H1 (cell line): ENCODE data around the gene NEU2. TPM values are rescaled to one million over a fixed set of nuclear protein-coding genes. Genes with fewer than 3 reads are reported as not detected.

Experiments used
- CTCF ChIA-PET: fragments of 300-600 bp; sonication (Branson Sonifier 250); formaldehyde crosslinking; loops from one replicate; lab custom pipeline; 2021; ENCODE audit not compliant: partially characterized antibody; lab: Charles Lee
- POLR2A ChIA-PET: fragments of 300-600 bp; sonication (Branson Sonifier 250); formaldehyde crosslinking; loops from one replicate; lab custom pipeline; 2021; ENCODE audit warnings: inconsistent platforms; ENCODE audit not compliant: partially characterized antibody; lab: Charles Lee
- DNase-seq, 2 experiments: peaks; one replicate each; pipeline versions ENCODE4 v3.0.0 to v3.0.0-alpha.2; 2010 to 2022; ENCODE audit warnings: low spot score in 2 of 2, low read depth in 1 of 2, mixed read lengths in 1 of 2
- FAIRE-seq: peaks from 2 replicates; lab custom pipeline; 2011; peaks lifted over from hg19 to GRCh38; lab: Jason Lieb, UNC
- H2AFZ ChIP-seq: 2 replicates; pipeline ENCODE4 v1.8.1; 2012; ENCODE audit warnings: low read length, inconsistent platforms
- H2AK5ac ChIP-seq: 2 replicates; pipeline ENCODE4 v1.6.1; 2013; ENCODE audit warnings: low read depth, low read length
- H2BK120ac ChIP-seq: replicated peaks from 2 replicates; pipeline ENCODE3; 2013; ENCODE audit warnings: low read depth, low read length, inconsistent platforms
- H2BK12ac ChIP-seq: 2 replicates; pipeline ENCODE4 v1.6.1; 2013; ENCODE audit warnings: low read depth, low read length
- H2BK15ac ChIP-seq: 2 replicates; pipeline ENCODE4 v1.6.1; 2013; ENCODE audit warnings: low read length
- H2BK20ac ChIP-seq: 2 replicates; pipeline ENCODE4 v1.6.1; 2013; ENCODE audit warnings: low read length
- H2BK5ac ChIP-seq: 2 replicates; pipeline ENCODE4 v1.6.1; 2013; ENCODE audit warnings: low read depth, low read length
- H3K14ac ChIP-seq: 2 replicates; pipeline ENCODE4 v1.6.1; 2013; ENCODE audit warnings: inconsistent platforms; ENCODE audit not compliant: insufficient read length
- H3K18ac ChIP-seq: 2 replicates; pipeline ENCODE4 v1.6.1; 2013; ENCODE audit warnings: low read length; ENCODE audit errors: extremely low read depth
- H3K23ac ChIP-seq: 2 replicates; pipeline ENCODE4 v1.6.1; 2013; ENCODE audit warnings: inconsistent platforms; ENCODE audit not compliant: insufficient read length
- H3K23me2 ChIP-seq: 2 replicates; pipeline ENCODE4 v1.6.1; 2013; ENCODE audit warnings: low read depth, low read length
- H3K27ac ChIP-seq: 2 replicates; pipeline ENCODE4 v1.6.1; 2011; ENCODE audit warnings: low read depth, low read length, inconsistent platforms
- H3K27me3 ChIP-seq, 4 experiments: replicated peaks in 1 of 4; 1 replicate in 1 of 4; 2 replicates in 3 of 4; pipeline versions ENCODE4 v1.6.1 to v1.8.1; 2011 to 2013; ENCODE audit warnings: low read length in 3 of 4, mild to moderate bottlenecking in 3 of 4, inconsistent platforms in 2 of 4, mixed read lengths in 2 of 4, moderate library complexity in 1 of 4; ENCODE audit not compliant: control insufficient read depth in 3 of 4, insufficient read depth in 3 of 4; ENCODE audit errors: extremely low read depth in 1 of 4
- H3K36me3 ChIP-seq, 4 experiments: 2 replicates each; pipeline versions ENCODE4 v1.6.1 to v1.8.1; 2011 to 2013; ENCODE audit warnings: mild to moderate bottlenecking in 4 of 4, low read length in 3 of 4, moderate library complexity in 2 of 4, control low read depth in 1 of 4, inconsistent platforms in 1 of 4; ENCODE audit not compliant: insufficient read depth in 4 of 4, control insufficient read depth in 2 of 4
- H3K4ac ChIP-seq: replicated peaks from 2 replicates; pipeline ENCODE3; 2013; ENCODE audit warnings: low read length, low read depth, mixed read lengths, inconsistent platforms; ENCODE audit not compliant: insufficient read length
- H3K4me1 ChIP-seq, 4 experiments: replicated peaks in 1 of 4; 1 replicate in 1 of 4; 2 replicates in 3 of 4; pipeline versions ENCODE4 v1.6.1 to v1.8.1; 2011 to 2013; ENCODE audit warnings: low read length in 3 of 4, inconsistent platforms in 2 of 4, mixed read lengths in 1 of 4; ENCODE audit not compliant: insufficient read depth in 4 of 4, control insufficient read depth in 3 of 4
- H3K4me2 ChIP-seq, 2 experiments: 2 replicates each; pipeline versions ENCODE4 v1.6.1 to v1.8.1; 2011 to 2013; ENCODE audit warnings: low read depth in 2 of 2, low read length in 2 of 2, control low read depth in 1 of 2, inconsistent platforms in 1 of 2, mild to moderate bottlenecking in 1 of 2; ENCODE audit not compliant: insufficient read depth in 1 of 2
- H3K4me3 ChIP-seq, 4 experiments: fragments of 200-600, 300-600 bp in 1 of 4; sonication (generic), shearing (Covaris generic), sonication (Bioruptor Twin) in 1 of 4; 2 replicates each; pipeline versions ENCODE4 v1.5.1 to v1.8.1; 2011 to 2016; ENCODE audit warnings: low read length in 4 of 4, low read depth in 3 of 4, control low read depth in 2 of 4, inconsistent platforms in 2 of 4, mild to moderate bottlenecking in 2 of 4, mixed read lengths in 1 of 4, moderate library complexity in 1 of 4; ENCODE audit not compliant: insufficient read depth in 2 of 4; ENCODE audit errors: extremely low read depth in 1 of 4
- H3K56ac ChIP-seq: replicated peaks from 2 replicates; pipeline ENCODE3; 2013; ENCODE audit warnings: low read depth, mild to moderate bottlenecking, mixed read lengths, low read length, inconsistent platforms; ENCODE audit not compliant: insufficient read length
- H3K79me1 ChIP-seq: 2 replicates; pipeline ENCODE4 v1.6.1; 2013; ENCODE audit warnings: low read depth, low read length, control low read depth
- H3K79me2 ChIP-seq, 2 experiments: 2 replicates each; pipeline versions ENCODE4 v1.6.1 to v1.8.1; 2012 to 2013; ENCODE audit warnings: low read length in 2 of 2, mild to moderate bottlenecking in 2 of 2, inconsistent platforms in 1 of 2; ENCODE audit not compliant: insufficient read depth in 2 of 2, control insufficient read depth in 1 of 2
- H3K9ac ChIP-seq, 4 experiments: replicated peaks in 1 of 4; 1 replicate in 1 of 4; 2 replicates in 3 of 4; pipeline versions ENCODE4 v1.6.1 to v1.8.1; 2011 to 2013; ENCODE audit warnings: low read depth in 3 of 4, low read length in 3 of 4, control low read depth in 2 of 4, mild to moderate bottlenecking in 2 of 4, moderate library complexity in 2 of 4, inconsistent platforms in 1 of 4; ENCODE audit errors: extremely low read depth in 1 of 4
- H3K9me3 ChIP-seq, 2 experiments: 2 replicates each; pipeline versions ENCODE4 v1.6.1 to v1.8.1; 2012 to 2013; ENCODE audit warnings: mild to moderate bottlenecking in 2 of 2, moderate library complexity in 2 of 2, control low read depth in 1 of 2, inconsistent platforms in 1 of 2, low read depth in 1 of 2, low read length in 1 of 2, mixed read lengths in 1 of 2; ENCODE audit not compliant: insufficient read depth in 2 of 2
- H4K20me1 ChIP-seq, 2 experiments: replicated peaks in 1 of 2; 2 replicates each; pipeline versions ENCODE3 to v1.8.1; 2011 to 2013; ENCODE audit warnings: inconsistent platforms in 2 of 2, low read length in 2 of 2, mild to moderate bottlenecking in 1 of 2; ENCODE audit not compliant: insufficient read depth in 2 of 2, control insufficient read depth in 1 of 2
- H4K5ac ChIP-seq: 2 replicates; pipeline ENCODE4 v1.6.1; 2013; ENCODE audit warnings: low read length, low read depth, mixed read lengths, inconsistent platforms; ENCODE audit not compliant: insufficient read length
- H4K8ac ChIP-seq: 2 replicates; pipeline ENCODE4 v1.8.0; 2013; ENCODE audit warnings: mild to moderate bottlenecking, moderate library complexity, low read length, inconsistent platforms; ENCODE audit not compliant: insufficient read depth; ENCODE audit errors: extremely low read depth
- H4K91ac ChIP-seq: replicated peaks from 2 replicates; pipeline ENCODE3; 2013; ENCODE audit warnings: low read length, mixed read lengths, inconsistent platforms; ENCODE audit not compliant: insufficient read length
- BCL11A ChIP-seq, 2 experiments: IDR thresholded peaks; one replicate each; pipeline ENCODE4 v1.6.1; 2011; ENCODE audit warnings: low read depth in 2 of 2, low read length in 2 of 2, mild to moderate bottlenecking in 2 of 2
- CHD2 ChIP-seq: IDR thresholded peaks from 2 replicates; pipeline ENCODE4 v1.6.1; 2012; ENCODE audit warnings: low read length, improper control_type of control experiment
- EGR1 ChIP-seq: IDR thresholded peaks from 2 replicates; pipeline ENCODE4 v1.6.1; 2011; ENCODE audit warnings: low read depth, low read length, borderline replicate concordance
- FOSL1 ChIP-seq: IDR thresholded peaks from 2 replicates; pipeline ENCODE4 v1.6.1; 2011; ENCODE audit warnings: mild to moderate bottlenecking, low read depth, low read length, moderate library complexity; ENCODE audit not compliant: insufficient read depth
- GABPA ChIP-seq: IDR thresholded peaks from 2 replicates; pipeline ENCODE4 v1.6.1; 2011; ENCODE audit warnings: mild to moderate bottlenecking, low read length, moderate library complexity, borderline replicate concordance; ENCODE audit not compliant: insufficient read depth
- KDM4A ChIP-seq: IDR thresholded peaks from one replicate; pipeline ENCODE4 v1.7.1; 2012; ENCODE audit warnings: low read depth, mild to moderate bottlenecking, moderate library complexity, low read length, inconsistent platforms; ENCODE audit not compliant: severe bottlenecking
- NANOG ChIP-seq: IDR thresholded peaks from 2 replicates; pipeline ENCODE4 v1.6.1; 2011; ENCODE audit warnings: low read length, low read depth, mild to moderate bottlenecking, inconsistent platforms; ENCODE audit not compliant: insufficient read depth, poor library complexity, severe bottlenecking
- NRF1 ChIP-seq: IDR thresholded peaks from 2 replicates; pipeline ENCODE4 v1.6.1; 2011; ENCODE audit warnings: mild to moderate bottlenecking, low read depth, low read length, improper control_type of control experiment
- POLR2A ChIP-seq, 2 experiments: IDR thresholded peaks; 1 replicate in 1 of 2; 2 replicates in 1 of 2; pipeline ENCODE4 v1.6.1; 2011; ENCODE audit warnings: low read depth in 2 of 2, low read length in 2 of 2, mild to moderate bottlenecking in 2 of 2; ENCODE audit errors: control extremely low read depth in 1 of 2
- SP1 ChIP-seq: IDR thresholded peaks from 2 replicates; pipeline ENCODE4 v1.6.1; 2011; ENCODE audit warnings: low read depth, low read length
- SP2 ChIP-seq: IDR thresholded peaks from 2 replicates; pipeline ENCODE4 v1.6.1; 2012; ENCODE audit warnings: mild to moderate bottlenecking, low read length, inconsistent platforms
- SP4 ChIP-seq: IDR thresholded peaks from 2 replicates; pipeline ENCODE4 v1.6.1; 2012; ENCODE audit warnings: low read length, inconsistent platforms
- TCF12 ChIP-seq: IDR thresholded peaks from 2 replicates; pipeline ENCODE4 v1.6.1; 2011; ENCODE audit warnings: low read depth, mild to moderate bottlenecking, low read length
- YY1 ChIP-seq: IDR thresholded peaks from 2 replicates; pipeline ENCODE4 v1.6.1; 2011; ENCODE audit warnings: low read depth, mild to moderate bottlenecking, low read length
- WGBS, 2 experiments: shearing (Covaris generic) in 1 of 2; methylation state at CpG; one replicate each; pipeline versions ENCODE4 v1.1.6 to v1.1.7; 2013 to 2015; ENCODE audit warnings: low lambda C conversion rate in 2 of 2, mixed read lengths in 2 of 2, inconsistent platforms in 1 of 2, low coverage in 1 of 2, missing lambda C conversion rate in 1 of 2; ENCODE audit not compliant: insufficient replicate concordance in 2 of 2, insufficient coverage in 1 of 2, insufficient read length in 1 of 2; ENCODE audit errors: extremely low coverage in 1 of 2, missing lambda C conversion rate in 1 of 2; 5-methylcytosine and 5-hydroxymethylcytosine counted together
- polyA plus RNA-seq, 7 experiments: library from polyadenylated mRNA; depleted of rRNA in 3 of 7; stranded (reverse) in 5 of 7; unstranded in 2 of 7; fragments of >200 nt in 5 of 7; fragments of 200-250 nt in 2 of 7; gene quantifications; 1 replicate in 5 of 7; 2 replicates in 1 of 7; 4 replicates in 1 of 7; pipeline versions ENCODE4 v1.2.1 to v1.2.3, GENCODE V29; 2011 to 2013; ENCODE audit warnings: missing spikeins in 2 of 7, mixed read lengths in 2 of 7
- total RNA-seq: library from RNA; stranded (reverse); fragmentation: NEBNext Ultra II Directional; extraction: Animal tissue kit (Norgen Biotek cat#: 25700); gene quantifications from 2 replicates; pipeline ENCODE4 v1.2.1, GENCODE V29; 2021

The NEU2 gene
- total and polyA plus RNA-seq, 2 of the 8 experiments (the other 6 are each of a cell fraction or from before 2014, with no cell fraction given) = 0.12 TPM; not detected in 1

DNA sequence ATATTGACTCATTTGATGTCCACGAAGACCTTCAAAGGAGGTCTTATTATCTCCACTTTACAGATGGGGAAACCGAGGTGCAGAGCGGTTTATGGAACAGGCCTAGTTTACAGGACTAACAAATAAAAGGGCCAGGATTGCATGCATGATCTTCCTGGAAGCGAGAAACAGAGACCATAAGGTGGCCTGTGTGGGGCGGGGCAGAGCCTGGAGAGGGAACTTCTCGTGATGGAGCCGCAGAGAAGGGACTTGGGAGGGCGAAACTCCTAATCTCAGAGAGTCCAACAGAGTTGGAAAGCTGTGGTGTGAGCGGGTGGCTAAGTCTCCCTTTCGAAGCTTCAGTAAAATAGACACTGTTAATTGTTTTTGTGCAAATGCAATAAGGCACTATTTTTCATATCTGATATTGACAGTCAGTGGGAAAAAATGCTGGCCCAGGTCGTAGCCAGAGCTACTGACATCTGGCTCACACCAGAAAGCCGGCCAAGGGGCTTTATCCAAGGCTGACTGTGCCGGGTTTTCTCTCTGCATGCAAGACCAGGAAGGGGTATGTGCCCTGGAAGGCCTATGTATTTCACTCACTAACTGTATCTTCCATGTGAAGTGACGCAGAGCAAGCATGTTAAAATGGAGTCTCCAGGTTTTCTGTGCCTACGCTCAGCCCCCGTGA, 32.2 kb downstream of the NEU2 start:
- H3K79me2 ChIP-seq = no peaks in the 10 kb centered on the region
- ChIA-PET POLR2A (interaction anchor here (1.6 kb wide), 1 partner anchor 10 kb away, joined by 4 read pairs; no protein-coding TSS in a partner anchor), CTCF (interaction anchor here (0.7 to 4.6 kb wide), 10 partner anchors 9 to 186 kb away, joined by 3 to 25 read pairs (median 4); no protein-coding TSS in a partner anchor)
- H3K23ac ChIP-seq = no peak overlapping the region
- H4K91ac ChIP-seq = no peak overlapping the region
- H3K9ac ChIP-seq = no peak overlapping the region
- H2BK5ac ChIP-seq = no peak overlapping the region
- H3K4me3 ChIP-seq = no peak overlapping the region
- H3K56ac ChIP-seq = no peak overlapping the region
- H4K5ac ChIP-seq = no peak overlapping the region
- no peak overlapping the region for H2BK12ac ChIP-seq
- no peak overlapping the region for H2BK15ac ChIP-seq
- FAIRE-seq = no peak
- no peaks in the 10 kb centered on the region for H3K36me3 ChIP-seq
- no peak overlapping the region for H2BK120ac ChIP-seq
- no peak overlapping the region for H4K8ac ChIP-seq
- H4K20me1 ChIP-seq = no peaks in the 10 kb centered on the region
- H3K14ac ChIP-seq = no peak overlapping the region
- no peak overlapping the region for H2BK20ac ChIP-seq
- H3K18ac ChIP-seq = no peak overlapping the region
- 89% methylated on average over 16 of the region's 16 CpGs; no CpG with 5 or more reads in 1 of the 2 experiments for WGBS, 2 experiments
- H3K4ac ChIP-seq = no peak overlapping the region
- H2AK5ac ChIP-seq = no peak overlapping the region
- H3K27me3 ChIP-seq = no peaks in the 10 kb centered on the region; a peak in 1 of 7 replicates
- H3K79me1 ChIP-seq = no peaks in the 10 kb centered on the region
- no peak for DNase-seq
- no peak overlapping the region for H2AFZ ChIP-seq
- H3K27ac ChIP-seq = no peak overlapping the region
- H3K9me3 ChIP-seq = no peaks in the 10 kb centered on the region
- H3K23me2 ChIP-seq = no peaks in the 10 kb centered on the region
- no peak overlapping the region for H3K4me2 ChIP-seq
- H3K4me1 ChIP-seq = peaks cover 0 to 10% (median 4%) of the 10 kb centered on the region in 4 experiments; a peak in 4 of 7 replicates
- TF ChIP-seq SP4 (no peak), GABPA (no peak), BCL11A (IDR thresholded peaks at IDR 0.05; ENCODE audit: low read depth in 2 of 2, low read length in 2 of 2) (no peak), SP1 (no peak), NRF1 (no peak), YY1 (no peak), SP2 (no peak), POLR2A (IDR thresholded peaks at IDR 0.05; ENCODE audit: control extremely low read depth in 1 of 2, low read depth in 2 of 2, low read length in 2 of 2) (no peak), NANOG (no peak), FOSL1 (no peak), CHD2 (no peak), TCF12 (no peak), KDM4A (no peak), EGR1 (no peak)
